K562 (cell line): ENCODE data around the gene MYL11. TPM values are rescaled to one million over a fixed set of nuclear protein-coding genes. Genes with fewer than 3 reads are reported as not detected.

Experiments
- CXXC5 ChIP-seq: fragments of 250-450 bp; sonication (Bioruptor Pico); IDR thresholded peaks from 2 replicates; pipeline ENCODE4 v1.8.0; 2022; ENCODE audit warnings: inconsistent platforms, mild to moderate bottlenecking, moderate library complexity
- DDX20 ChIP-seq: fragments of 450-650 bp; IDR thresholded peaks from 2 replicates; pipeline ENCODE4 v1.6.1; 2016; ENCODE audit warnings: missing genetic modification characterization, low read depth, mild to moderate bottlenecking, missing compliant biosample characterization, moderate library complexity
- E2F1 ChIP-seq: sonication (generic); formaldehyde crosslinking; IDR thresholded peaks from 2 replicates; pipeline ENCODE4 v1.8.1; 2023; ENCODE audit warnings: mild to moderate bottlenecking, missing genetic modification reagents, moderate library complexity
- HDAC2 ChIP-seq: fragments of 450-650 bp; IDR thresholded peaks from 2 replicates; pipeline ENCODE4 v1.6.1; 2016; ENCODE audit warnings: mild to moderate bottlenecking
- HES1 ChIP-seq: fragments of 450-650 bp; IDR thresholded peaks from 2 replicates; pipeline ENCODE4 v1.6.1; 2016; ENCODE audit warnings: low read depth, mild to moderate bottlenecking, moderate library complexity
- POLR3A ChIP-seq: IDR thresholded peaks from 2 replicates; pipeline ENCODE4 v1.6.1; 2011; ENCODE audit warnings: borderline replicate concordance, mild to moderate bottlenecking, moderate library complexity; ENCODE audit not compliant: insufficient read length, insufficient read depth; ENCODE audit errors: extremely low read depth
- SOX6 ChIP-seq: fragments of 450-650 bp; IDR thresholded peaks from 2 replicates; pipeline ENCODE4 v1.6.1; 2014; ENCODE audit warnings: mild to moderate bottlenecking
- ZNF165 ChIP-seq: fragments of 250-450 bp; sonication (Bioruptor Pico); IDR thresholded peaks from 2 replicates; pipeline ENCODE4 v1.4.0; 2020; ENCODE audit warnings: borderline replicate concordance
- ZNF175 ChIP-seq: fragments of 200-800 bp; sonication (Bioruptor generic); IDR thresholded peaks from 2 replicates; pipeline ENCODE4 v1.6.1; 2016; ENCODE audit warnings: low read depth, mild to moderate bottlenecking, missing genetic modification characterization, missing compliant biosample characterization
- polyA plus RNA-seq, 8 experiments: library from polyadenylated mRNA; depleted of rRNA in 4 of 8; stranded (reverse) in 5 of 8; unstranded in 3 of 8; fragments of >200 nt; fragmentation: Nextera tagmentation in 2 of 8; fragmentation: Illumina TruSeq in 1 of 8; extraction: Ambion mirVana in 2 of 8; extraction: Trizol in 1 of 8; gene quantifications; 2 replicates each; pipeline versions ENCODE4 v1.2.1 to v1.2.3, GENCODE V29; 2011 to 2014; ENCODE audit warnings: inconsistent platforms in 1 of 8, missing spikeins in 1 of 8
- total RNA-seq, 7 experiments: library from RNA; depleted of rRNA in 6 of 7; stranded (reverse); fragments of >200 nt in 6 of 7; fragmentation: Illumina TruSeq in 2 of 7; extraction: Trizol in 2 of 7; gene quantifications; 2 replicates each; pipeline versions ENCODE4 v1.2.1 to v1.2.3, GENCODE V29; 2011 to 2021; ENCODE audit warnings: low replicate concordance in 1 of 7
- TF ChIP-seq, protein P1 (sequence below): fragments of 450-650 bp; IDR thresholded peaks from 2 replicates; pipeline ENCODE4 v1.6.1; 2017; ENCODE audit warnings: antibody characterized with exemption, mild to moderate bottlenecking
- TF ChIP-seq, protein P2 (sequence below): conservative IDR thresholded peaks from 2 replicates; pipeline ENCODE4 v1.6.1; 2011; ENCODE audit warnings: low read depth, mild to moderate bottlenecking, low read length; ENCODE audit not compliant: control insufficient read depth
- TF ChIP-seq, protein P3 (sequence below): sonication (generic); formaldehyde crosslinking; IDR thresholded peaks from 2 replicates; pipeline ENCODE4 v1.8.0; 2022; ENCODE audit warnings: mild to moderate bottlenecking, missing genetic modification reagents
- TF ChIP-seq, protein P4 (sequence below): IDR thresholded peaks from 2 replicates; pipeline ENCODE4 v1.6.1; 2011; ENCODE audit warnings: borderline replicate concordance, low read depth, mild to moderate bottlenecking, moderate library complexity, low read length; ENCODE audit not compliant: insufficient read depth, poor library complexity, severe bottlenecking

MYL11 gene
- total and polyA plus RNA-seq, 9 of the 15 experiments (the other 6 are each of a cell fraction or from before 2014, with no cell fraction given) = 0.31 to 1.5 (median 0.73) TPM; not detected in 4

DNA sequence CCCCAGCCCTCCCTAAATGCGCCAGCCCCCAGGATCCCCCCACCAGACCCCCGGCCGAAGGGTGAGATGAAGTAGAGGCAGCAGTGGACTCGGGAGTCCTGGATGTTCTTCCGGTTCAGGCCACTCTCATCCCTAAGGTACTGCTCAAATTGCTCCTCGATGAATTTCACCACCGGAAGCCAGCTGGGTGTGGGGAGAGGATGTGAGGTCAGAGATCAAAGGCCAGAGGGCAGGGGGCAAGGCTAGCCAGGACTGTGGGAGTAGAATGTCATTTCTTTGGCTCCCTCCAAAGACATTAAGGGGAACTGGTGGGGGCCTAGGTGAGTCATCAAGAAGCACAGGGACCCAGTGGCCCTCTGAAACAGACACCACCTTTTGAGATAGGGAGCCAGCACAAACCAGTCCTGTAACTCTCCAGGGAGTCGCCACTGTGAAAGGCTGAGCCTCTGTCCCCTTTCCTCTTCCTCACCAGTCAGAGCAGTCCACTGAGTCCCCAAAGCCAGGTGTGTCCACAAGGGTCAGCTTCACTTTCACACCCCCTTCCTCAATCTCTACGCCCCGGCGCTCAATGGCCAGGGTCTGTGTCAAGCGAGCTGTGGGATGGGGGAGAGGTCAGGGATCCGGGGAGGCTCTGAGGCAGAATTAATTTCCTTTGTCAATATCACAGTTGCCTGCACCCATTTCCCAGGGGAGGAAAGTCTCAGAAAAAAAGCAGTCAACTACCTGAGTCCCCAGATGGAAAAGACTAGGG is 6.9 kb downstream of the MYL11 start (continued):
- TF ChIP-seq, protein P1, sequence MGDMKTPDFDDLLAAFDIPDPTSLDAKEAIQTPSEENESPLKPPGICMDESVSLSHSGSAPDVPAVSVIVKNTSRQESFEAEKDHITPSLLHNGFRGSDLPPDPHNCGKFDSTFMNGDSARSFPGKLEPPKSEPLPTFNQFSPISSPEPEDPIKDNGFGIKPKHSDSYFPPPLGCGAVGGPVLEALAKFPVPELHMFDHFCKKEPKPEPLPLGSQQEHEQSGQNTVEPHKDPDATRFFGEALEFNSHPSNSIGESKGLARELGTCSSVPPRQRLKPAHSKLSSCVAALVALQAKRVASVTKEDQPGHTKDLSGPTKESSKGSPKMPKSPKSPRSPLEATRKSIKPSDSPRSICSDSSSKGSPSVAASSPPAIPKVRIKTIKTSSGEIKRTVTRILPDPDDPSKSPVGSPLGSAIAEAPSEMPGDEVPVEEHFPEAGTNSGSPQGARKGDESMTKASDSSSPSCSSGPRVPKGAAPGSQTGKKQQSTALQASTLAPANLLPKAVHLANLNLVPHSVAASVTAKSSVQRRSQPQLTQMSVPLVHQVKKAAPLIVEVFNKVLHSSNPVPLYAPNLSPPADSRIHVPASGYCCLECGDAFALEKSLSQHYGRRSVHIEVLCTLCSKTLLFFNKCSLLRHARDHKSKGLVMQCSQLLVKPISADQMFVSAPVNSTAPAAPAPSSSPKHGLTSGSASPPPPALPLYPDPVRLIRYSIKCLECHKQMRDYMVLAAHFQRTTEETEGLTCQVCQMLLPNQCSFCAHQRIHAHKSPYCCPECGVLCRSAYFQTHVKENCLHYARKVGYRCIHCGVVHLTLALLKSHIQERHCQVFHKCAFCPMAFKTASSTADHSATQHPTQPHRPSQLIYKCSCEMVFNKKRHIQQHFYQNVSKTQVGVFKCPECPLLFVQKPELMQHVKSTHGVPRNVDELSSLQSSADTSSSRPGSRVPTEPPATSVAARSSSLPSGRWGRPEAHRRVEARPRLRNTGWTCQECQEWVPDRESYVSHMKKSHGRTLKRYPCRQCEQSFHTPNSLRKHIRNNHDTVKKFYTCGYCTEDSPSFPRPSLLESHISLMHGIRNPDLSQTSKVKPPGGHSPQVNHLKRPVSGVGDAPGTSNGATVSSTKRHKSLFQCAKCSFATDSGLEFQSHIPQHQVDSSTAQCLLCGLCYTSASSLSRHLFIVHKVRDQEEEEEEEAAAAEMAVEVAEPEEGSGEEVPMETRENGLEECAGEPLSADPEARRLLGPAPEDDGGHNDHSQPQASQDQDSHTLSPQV = peak; percentile 96
- TF ChIP-seq, protein P2, sequence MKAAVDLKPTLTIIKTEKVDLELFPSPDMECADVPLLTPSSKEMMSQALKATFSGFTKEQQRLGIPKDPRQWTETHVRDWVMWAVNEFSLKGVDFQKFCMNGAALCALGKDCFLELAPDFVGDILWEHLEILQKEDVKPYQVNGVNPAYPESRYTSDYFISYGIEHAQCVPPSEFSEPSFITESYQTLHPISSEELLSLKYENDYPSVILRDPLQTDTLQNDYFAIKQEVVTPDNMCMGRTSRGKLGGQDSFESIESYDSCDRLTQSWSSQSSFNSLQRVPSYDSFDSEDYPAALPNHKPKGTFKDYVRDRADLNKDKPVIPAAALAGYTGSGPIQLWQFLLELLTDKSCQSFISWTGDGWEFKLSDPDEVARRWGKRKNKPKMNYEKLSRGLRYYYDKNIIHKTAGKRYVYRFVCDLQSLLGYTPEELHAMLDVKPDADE = peak; percentile 84
- no peak for TF ChIP-seq DDX20 (tag)
- TF ChIP-seq, protein P3, sequence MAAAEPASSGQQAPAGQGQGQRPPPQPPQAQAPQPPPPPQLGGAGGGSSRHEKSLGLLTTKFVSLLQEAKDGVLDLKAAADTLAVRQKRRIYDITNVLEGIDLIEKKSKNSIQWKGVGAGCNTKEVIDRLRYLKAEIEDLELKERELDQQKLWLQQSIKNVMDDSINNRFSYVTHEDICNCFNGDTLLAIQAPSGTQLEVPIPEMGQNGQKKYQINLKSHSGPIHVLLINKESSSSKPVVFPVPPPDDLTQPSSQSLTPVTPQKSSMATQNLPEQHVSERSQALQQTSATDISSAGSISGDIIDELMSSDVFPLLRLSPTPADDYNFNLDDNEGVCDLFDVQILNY (CRISPR knock-in tag) = no peak
- TF ChIP-seq, protein P4, sequence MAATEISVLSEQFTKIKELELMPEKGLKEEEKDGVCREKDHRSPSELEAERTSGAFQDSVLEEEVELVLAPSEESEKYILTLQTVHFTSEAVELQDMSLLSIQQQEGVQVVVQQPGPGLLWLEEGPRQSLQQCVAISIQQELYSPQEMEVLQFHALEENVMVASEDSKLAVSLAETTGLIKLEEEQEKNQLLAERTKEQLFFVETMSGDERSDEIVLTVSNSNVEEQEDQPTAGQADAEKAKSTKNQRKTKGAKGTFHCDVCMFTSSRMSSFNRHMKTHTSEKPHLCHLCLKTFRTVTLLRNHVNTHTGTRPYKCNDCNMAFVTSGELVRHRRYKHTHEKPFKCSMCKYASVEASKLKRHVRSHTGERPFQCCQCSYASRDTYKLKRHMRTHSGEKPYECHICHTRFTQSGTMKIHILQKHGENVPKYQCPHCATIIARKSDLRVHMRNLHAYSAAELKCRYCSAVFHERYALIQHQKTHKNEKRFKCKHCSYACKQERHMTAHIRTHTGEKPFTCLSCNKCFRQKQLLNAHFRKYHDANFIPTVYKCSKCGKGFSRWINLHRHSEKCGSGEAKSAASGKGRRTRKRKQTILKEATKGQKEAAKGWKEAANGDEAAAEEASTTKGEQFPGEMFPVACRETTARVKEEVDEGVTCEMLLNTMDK = no peak
- 0 out of 2 replicates have a peak, but pooled peaks have one; percentile 9 for TF ChIP-seq SOX6
- TF ChIP-seq HES1 = no peak
- TF ChIP-seq CXXC5 (CRISPR knock-in tag) = 0 out of 2 replicates have a peak, but pooled peaks have one; percentile 28
- TF ChIP-seq ZNF175 (CRISPR knock-in tag) = peak; percentile 94
- TF ChIP-seq POLR3A = no peak
- TF ChIP-seq HDAC2 = peak; percentile 63; the same call in 1 of the 2 replicates
- TF ChIP-seq E2F1 (CRISPR knock-in tag) = no peak
- TF ChIP-seq ZNF165 (CRISPR knock-in tag) = no peak
